H9 (cell line): ENCODE measurements around the gene PARD3. TPM values are rescaled to one million over a fixed set of nuclear protein-coding genes. Genes with fewer than 3 reads are reported as not detected.

Experiments
- DNase-seq: peaks from one replicate; pipeline ENCODE4 v3.0.0-alpha.2; 2017
- H2AFZ ChIP-seq: one replicate; pipeline ENCODE4 v1.6.1; 2013; ENCODE audit warnings: mild to moderate bottlenecking, low read length, control low read depth, moderate library complexity
- H2AK5ac ChIP-seq: 2 replicates; pipeline ENCODE4 v1.6.1; 2013; ENCODE audit warnings: low read length, control low read depth, mixed read lengths; ENCODE audit not compliant: insufficient read length
- H2BK120ac ChIP-seq: one replicate; pipeline ENCODE4 v1.6.1; 2013; ENCODE audit warnings: low read depth, mild to moderate bottlenecking, low read length, control low read depth, inconsistent platforms; ENCODE audit not compliant: poor library complexity, severe bottlenecking
- H2BK12ac ChIP-seq: 2 replicates; pipeline ENCODE4 v1.6.1; 2013; ENCODE audit warnings: low read length, control low read depth, mixed read lengths, low read depth; ENCODE audit not compliant: insufficient read length
- H2BK15ac ChIP-seq: 2 replicates; pipeline ENCODE4 v1.6.1; 2013; ENCODE audit warnings: low read depth, low read length, control low read depth
- H2BK20ac ChIP-seq: one replicate; pipeline ENCODE4 v1.6.1; 2013; ENCODE audit warnings: low read depth, mild to moderate bottlenecking, low read length, control low read depth, inconsistent platforms; ENCODE audit not compliant: poor library complexity, severe bottlenecking
- H2BK5ac ChIP-seq: 2 replicates; pipeline ENCODE4 v1.6.1; 2013; ENCODE audit warnings: low read length, control low read depth, mixed read lengths; ENCODE audit not compliant: insufficient read length
- H3K14ac ChIP-seq: 2 replicates; pipeline ENCODE4 v1.6.1; 2013; ENCODE audit warnings: low read length, control low read depth; ENCODE audit not compliant: insufficient read depth
- H3K18ac ChIP-seq: 2 replicates; pipeline ENCODE4 v1.6.1; 2013; ENCODE audit warnings: low read depth, mild to moderate bottlenecking, mixed read lengths, low read length, control low read depth; ENCODE audit not compliant: insufficient read length
- H3K23ac ChIP-seq: 2 replicates; pipeline ENCODE4 v1.6.1; 2013; ENCODE audit warnings: low read length, control low read depth, mixed read lengths, low read depth; ENCODE audit not compliant: insufficient read length
- H3K23me2 ChIP-seq: 2 replicates; pipeline ENCODE4 v1.6.1; 2013; ENCODE audit warnings: low read depth, mild to moderate bottlenecking, mixed read lengths, low read length, control low read depth; ENCODE audit not compliant: insufficient read length, poor library complexity, severe bottlenecking
- H3K27ac ChIP-seq: 2 replicates; pipeline ENCODE4 v1.5.1; 2013; ENCODE audit warnings: low read length, control low read depth, mixed read lengths, low read depth; ENCODE audit not compliant: insufficient read length
- H3K27me3 ChIP-seq: 2 replicates; pipeline ENCODE4 v1.6.1; 2013; ENCODE audit warnings: low read length, control low read depth, inconsistent platforms; ENCODE audit not compliant: insufficient read depth
- H3K4ac ChIP-seq: 2 replicates; pipeline ENCODE4 v1.6.1; 2013; ENCODE audit warnings: low read depth, mild to moderate bottlenecking, control low read depth, inconsistent platforms, low read length, moderate library complexity
- H3K4me1 ChIP-seq: 2 replicates; pipeline ENCODE4 v1.6.1; 2013; ENCODE audit warnings: low read length, control low read depth, inconsistent platforms; ENCODE audit not compliant: insufficient read depth
- H3K4me2 ChIP-seq: 2 replicates; pipeline ENCODE4 v1.6.1; 2013; ENCODE audit warnings: low read length, control low read depth, mixed read lengths; ENCODE audit not compliant: insufficient read length, insufficient read depth
- H3K56ac ChIP-seq: 2 replicates; pipeline ENCODE4 v1.6.1; 2013; ENCODE audit warnings: low read depth, mild to moderate bottlenecking, mixed read lengths, low read length, control low read depth; ENCODE audit not compliant: insufficient read length
- H3K79me1 ChIP-seq: 2 replicates; pipeline ENCODE4 v1.6.1; 2013; ENCODE audit warnings: low read depth, mild to moderate bottlenecking, moderate library complexity, low read length, control low read depth, inconsistent platforms; ENCODE audit not compliant: insufficient read depth, poor library complexity, severe bottlenecking
- H3K79me2 ChIP-seq: 2 replicates; pipeline ENCODE4 v1.6.1; 2013; ENCODE audit warnings: low read length, control low read depth, inconsistent platforms; ENCODE audit not compliant: insufficient read depth
- H3K9ac ChIP-seq: 2 replicates; pipeline ENCODE4 v1.6.1; 2013; ENCODE audit warnings: low read length, control low read depth, mixed read lengths; ENCODE audit not compliant: insufficient read length; ENCODE audit errors: extremely low read depth
- H3K9me3 ChIP-seq: one replicate; pipeline ENCODE4 v1.6.1; 2013; ENCODE audit warnings: low read depth, low read length, inconsistent platforms; ENCODE audit not compliant: control insufficient read depth
- H3T11ph ChIP-seq: one replicate; pipeline ENCODE4 v1.6.1; 2013; ENCODE audit warnings: mild to moderate bottlenecking, low read length, control low read depth, inconsistent platforms
- H4K20me1 ChIP-seq: one replicate; pipeline ENCODE4 v1.6.1; 2013; ENCODE audit not compliant: control insufficient read depth, insufficient read length, insufficient read depth
- H4K5ac ChIP-seq: 2 replicates; pipeline ENCODE4 v1.6.1; 2013; ENCODE audit warnings: low read depth, mild to moderate bottlenecking, mixed read lengths, low read length, control low read depth; ENCODE audit not compliant: insufficient read length
- H4K8ac ChIP-seq: replicated peaks from 2 replicates; pipeline ENCODE4 v1.6.1; 2013; ENCODE audit warnings: low read length, control low read depth, mixed read lengths, low read depth; ENCODE audit not compliant: insufficient read length
- H4K91ac ChIP-seq: 2 replicates; pipeline ENCODE4 v1.6.1; 2013; ENCODE audit warnings: low read depth, mild to moderate bottlenecking, moderate library complexity, mixed read lengths, low read length, control low read depth; ENCODE audit not compliant: insufficient read length
- H3K27ac Mint-ChIP-seq, 3 experiments: 2 replicates in 2 of 3; 3 replicates in 1 of 3; pipeline ENCODE4 v1.8.0; 2020 to 2021; ENCODE audit warnings: mixed read lengths in 3 of 3, mild to moderate bottlenecking in 1 of 3, moderate library complexity in 1 of 3
- H3K27me3 Mint-ChIP-seq: 2 replicates; pipeline ENCODE4 v1.8.0; 2021; ENCODE audit warnings: low read depth, mild to moderate bottlenecking, moderate library complexity, mixed read lengths
- H3K36me3 Mint-ChIP-seq, 3 experiments: 2 replicates in 2 of 3; 3 replicates in 1 of 3; pipeline ENCODE4 v1.8.0; 2020 to 2021; ENCODE audit warnings: low read depth in 3 of 3, mixed read lengths in 3 of 3; ENCODE audit not compliant: insufficient read depth in 1 of 3
- H3K4me1 Mint-ChIP-seq, 2 experiments: 2 replicates each; pipeline ENCODE4 v1.8.0; 2020; ENCODE audit warnings: mixed read lengths in 2 of 2
- H3K4me3 Mint-ChIP-seq, 2 experiments: 2 replicates in 1 of 2; 3 replicates in 1 of 2; pipeline ENCODE4 v1.8.0; 2020 to 2021; ENCODE audit warnings: mild to moderate bottlenecking in 2 of 2, mixed read lengths in 2 of 2, moderate library complexity in 1 of 2
- H3K9me3 Mint-ChIP-seq, 2 experiments: 2 replicates in 1 of 2; 3 replicates in 1 of 2; pipeline ENCODE4 v1.8.0; 2020; ENCODE audit warnings: mild to moderate bottlenecking in 2 of 2, mixed read lengths in 2 of 2, moderate library complexity in 1 of 2
- CTCF ChIP-seq: fragments of 200-600 bp; sonication (generic); conservative IDR thresholded peaks from 3 replicates; pipeline ENCODE4 v1.8.0; 2021; ENCODE audit warnings: antibody characterized with exemption, mild to moderate bottlenecking
- WGBS: extraction: QIAGEN DNeasy Blood & Tissue Kit; methylation state at CpG from one replicate; pipeline ENCODE4 v1.1.7; 2013; ENCODE audit warnings: missing lambda C conversion rate, low lambda C conversion rate, mixed read lengths; ENCODE audit not compliant: insufficient read length; ENCODE audit errors: extremely low coverage; 5-methylcytosine and 5-hydroxymethylcytosine counted together
- total RNA-seq: library from RNA; stranded (reverse); gene quantifications from 2 replicates; pipeline ENCODE4 v1.2.1, GENCODE V29; 2021

PARD3 gene
- total RNA-seq, 1 experiment from 2014 or later, result 44.7 TPM

- H2BK5ac ChIP-seq, result no peak overlapping the region
- H3K79me1 ChIP-seq, result peaks cover 10% of the 10 kb centered on the region
- no peak overlapping the region for H3K14ac ChIP-seq
- no peak overlapping the region for H4K91ac ChIP-seq
- no peaks in the 10 kb centered on the region for H3K27me3 Mint-ChIP-seq
- H3K23ac ChIP-seq, result no peak overlapping the region
- no peak overlapping the region for H2BK15ac ChIP-seq
- no peak overlapping the region for H2AFZ ChIP-seq
- H3K4me1 ChIP-seq, result 0 out of 2 replicates have a peak, but pooled peaks cover 2% of the 10 kb centered on the region
- no peak overlapping the region for H3K4me3 Mint-ChIP-seq
- TF ChIP-seq CTCF, result no peak
- H2BK12ac ChIP-seq, result no peak overlapping the region
- peaks cover 0 to 9% (median 4%) of the 10 kb centered on the region in 3 experiments; a peak in 5 of 7 replicates for H3K36me3 Mint-ChIP-seq
- no peak overlapping the region for H4K5ac ChIP-seq
- no peaks in the 10 kb centered on the region for H3K23me2 ChIP-seq
- WGBS, result no CpG with 5 or more reads among the region's 3 CpGs
- H3K4ac ChIP-seq, result no peak overlapping the region
- H3K27ac ChIP-seq, result no peak overlapping the region
- H3K4me2 ChIP-seq, result no peak overlapping the region
- peaks cover 9% of the 10 kb centered on the region; the same call in 1 of the 2 replicates for H3K79me2 ChIP-seq
- peaks cover 21 to 23% of the 10 kb centered on the region in 2 experiments for H3K4me1 Mint-ChIP-seq
- H4K8ac ChIP-seq, result no peak overlapping the region
- H3K9me3 ChIP-seq, result no peaks in the 10 kb centered on the region
- no peaks in the 10 kb centered on the region for H3K27me3 ChIP-seq
- H2AK5ac ChIP-seq, result no peak overlapping the region
- no peak overlapping the region for H3K18ac ChIP-seq
- no peak overlapping the region for H2BK120ac ChIP-seq
- H3T11ph ChIP-seq, result no peak overlapping the region
- no peak overlapping the region for H3K56ac ChIP-seq
- H2BK20ac ChIP-seq, result no peak overlapping the region
- no peak overlapping the region for H3K9ac ChIP-seq
- no peak overlapping the region for H3K27ac Mint-ChIP-seq
- no peaks in the 10 kb centered on the region for H3K9me3 Mint-ChIP-seq
- no peaks in the 10 kb centered on the region for H4K20me1 ChIP-seq
- DNase-seq, result no peak
Observed at GRCh38 chr10:34698979-34699378, 116.1 kb downstream of the PARD3 start.
